Fibroblast of lung (primary cell): ENCODE results near the gene DGKG.

Experiments
- EZH2 ChIP-seq: IDR thresholded peaks from 2 replicates; pipeline ENCODE4 v1.5.1; 2012; ENCODE audit warnings: low read length, control low read depth, mild to moderate bottlenecking; ENCODE audit errors: missing control alignments
- TF ChIP-seq, protein P1 (sequence below), 2 donors: IDR thresholded peaks in 1 of 2; conservative IDR thresholded peaks in 1 of 2; 1 replicate in 1 of 2; 2 replicates in 1 of 2; pipeline ENCODE4 v1.5.1; 2011 to 2012; ENCODE audit warnings: low read length in 2 of 2, control low read depth in 1 of 2, inconsistent platforms in 1 of 2, low read depth in 1 of 2, mild to moderate bottlenecking in 1 of 2

GRCh38 chr3:186223476-186223875 lies 138.6 kb downstream of the DGKG start:
- TF ChIP-seq, protein P1, sequence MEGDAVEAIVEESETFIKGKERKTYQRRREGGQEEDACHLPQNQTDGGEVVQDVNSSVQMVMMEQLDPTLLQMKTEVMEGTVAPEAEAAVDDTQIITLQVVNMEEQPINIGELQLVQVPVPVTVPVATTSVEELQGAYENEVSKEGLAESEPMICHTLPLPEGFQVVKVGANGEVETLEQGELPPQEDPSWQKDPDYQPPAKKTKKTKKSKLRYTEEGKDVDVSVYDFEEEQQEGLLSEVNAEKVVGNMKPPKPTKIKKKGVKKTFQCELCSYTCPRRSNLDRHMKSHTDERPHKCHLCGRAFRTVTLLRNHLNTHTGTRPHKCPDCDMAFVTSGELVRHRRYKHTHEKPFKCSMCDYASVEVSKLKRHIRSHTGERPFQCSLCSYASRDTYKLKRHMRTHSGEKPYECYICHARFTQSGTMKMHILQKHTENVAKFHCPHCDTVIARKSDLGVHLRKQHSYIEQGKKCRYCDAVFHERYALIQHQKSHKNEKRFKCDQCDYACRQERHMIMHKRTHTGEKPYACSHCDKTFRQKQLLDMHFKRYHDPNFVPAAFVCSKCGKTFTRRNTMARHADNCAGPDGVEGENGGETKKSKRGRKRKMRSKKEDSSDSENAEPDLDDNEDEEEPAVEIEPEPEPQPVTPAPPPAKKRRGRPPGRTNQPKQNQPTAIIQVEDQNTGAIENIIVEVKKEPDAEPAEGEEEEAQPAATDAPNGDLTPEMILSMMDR (conservative IDR thresholded peaks at IDR 0.05 in 1 of 2, IDR thresholded peaks at IDR 0.05 in 1 of 2; ENCODE audit: low read depth in 1 of 2, low read length in 2 of 2): no peak
- TF ChIP-seq EZH2: no peak
